GM19043 (cell line): Measurements from ENCODE around the gene MOK.
A peak's percentile ranks its signal among the peaks of the same experiment; 100 is the strongest.
"Not testable (repeated sequence)": the region's sequence is repeated elsewhere in the genome, so short reads cannot be mapped to it uniquely, and the experiment has no call there.

Experiments used
- ATAC-seq: cut with Tn5 transposase; IDR thresholded peaks from one replicate; pipeline ENCODE4 v1.9.1; 2021; ENCODE audit warnings: low read depth; ENCODE audit not compliant: unreplicated experiment

Gene MOK

DNA sequence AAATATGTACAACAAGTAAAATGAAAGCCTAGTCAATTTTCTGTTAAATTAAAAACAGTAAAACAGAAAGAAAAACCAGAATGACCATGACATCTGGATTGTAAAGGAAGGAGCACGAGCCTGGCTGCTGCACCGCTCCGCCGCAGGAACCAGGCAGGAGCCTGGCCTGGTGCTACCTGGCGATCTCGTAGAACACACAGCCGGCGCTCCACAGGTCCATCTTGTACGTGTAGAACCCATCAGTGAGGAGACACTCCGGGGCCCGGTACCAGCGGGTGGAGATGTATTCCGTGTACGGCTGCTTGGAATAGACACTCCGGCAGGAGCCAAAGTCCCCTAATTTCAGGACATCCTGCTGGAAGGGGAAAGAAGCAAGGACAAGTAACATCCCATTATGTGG is 54.3 kb downstream of the MOK start:
- no peak for ATAC-seq

DNA sequence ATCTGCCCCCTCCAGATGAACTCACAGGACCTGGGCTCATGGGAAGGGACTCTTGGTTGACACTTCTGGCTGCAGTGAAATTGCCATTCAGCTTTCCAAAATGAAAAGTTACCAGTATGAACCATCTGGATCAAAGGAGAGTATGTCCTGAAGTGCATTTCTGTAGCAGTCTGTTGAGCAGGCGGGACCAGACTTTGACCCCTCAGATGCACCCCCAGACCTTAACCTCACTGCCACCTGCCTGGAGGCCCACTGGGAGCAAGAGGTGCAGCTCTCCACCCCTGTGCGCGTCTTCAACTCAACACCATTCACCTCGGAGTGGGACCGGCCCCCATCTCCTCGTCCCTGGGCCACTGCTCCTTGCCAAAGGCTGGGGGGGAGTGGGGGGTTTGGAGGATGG is 55.0 kb downstream of the MOK start:
- ATAC-seq, result no peak

DNA sequence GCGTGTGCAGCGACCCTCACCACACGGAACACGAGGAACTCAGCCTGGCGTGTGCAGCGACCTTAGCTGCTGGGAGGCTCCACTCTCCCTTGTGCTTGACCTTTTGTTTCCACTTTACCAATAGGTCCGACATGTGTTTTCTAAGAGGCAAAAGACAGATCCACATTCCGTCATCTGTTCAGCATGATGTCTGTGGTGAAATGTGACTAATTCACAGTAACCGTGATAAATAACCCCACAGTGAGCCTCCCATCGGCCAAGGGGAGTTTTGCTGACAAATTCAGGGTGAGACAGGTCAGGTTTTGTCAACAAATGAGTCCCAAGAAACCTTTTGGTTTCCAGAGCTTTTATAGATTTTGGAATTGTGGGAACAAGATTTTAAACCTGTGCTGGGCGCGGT is 55.9 kb downstream of the MOK start:
- ATAC-seq, result no peak

DNA sequence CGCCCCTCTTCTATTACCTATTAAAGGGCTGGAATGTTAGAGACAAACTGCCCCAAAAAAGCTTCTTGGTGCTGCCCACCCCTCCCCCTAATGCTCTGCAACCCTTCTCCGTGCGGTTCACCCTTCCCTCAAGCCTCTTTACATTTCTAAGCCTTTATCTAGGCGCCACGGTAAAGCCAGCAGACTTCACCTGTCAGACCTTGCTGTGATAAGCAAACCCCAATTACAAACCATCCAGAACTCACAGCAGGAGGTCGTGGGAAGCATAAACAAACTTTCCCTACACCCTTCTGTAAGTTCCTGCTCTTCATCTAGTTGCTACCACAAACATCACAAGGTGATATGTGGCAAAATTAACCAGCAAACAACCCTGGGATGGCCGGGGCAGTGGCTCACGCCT is 56.8 kb downstream of the MOK start:
- ATAC-seq, result no peak

DNA sequence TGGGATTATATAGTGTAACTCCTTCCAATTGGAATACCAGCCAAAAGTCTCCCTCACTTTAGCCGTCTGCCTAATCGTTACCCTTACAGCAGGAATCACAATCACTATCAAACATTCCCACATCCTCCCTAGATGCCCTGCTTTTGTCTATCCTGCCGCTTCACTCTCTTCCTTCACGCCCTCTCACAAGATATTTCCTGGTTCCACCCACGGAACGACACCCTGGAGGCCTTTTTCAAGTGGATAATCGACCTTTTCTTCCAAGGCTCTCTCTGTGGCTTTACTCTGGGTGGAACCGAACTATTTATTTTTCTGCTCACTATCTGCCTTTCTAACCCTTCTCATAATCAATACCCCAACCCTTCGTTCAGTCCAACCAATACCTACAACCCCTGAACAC is 58.9 kb downstream of the MOK start:
- no peak for ATAC-seq

DNA sequence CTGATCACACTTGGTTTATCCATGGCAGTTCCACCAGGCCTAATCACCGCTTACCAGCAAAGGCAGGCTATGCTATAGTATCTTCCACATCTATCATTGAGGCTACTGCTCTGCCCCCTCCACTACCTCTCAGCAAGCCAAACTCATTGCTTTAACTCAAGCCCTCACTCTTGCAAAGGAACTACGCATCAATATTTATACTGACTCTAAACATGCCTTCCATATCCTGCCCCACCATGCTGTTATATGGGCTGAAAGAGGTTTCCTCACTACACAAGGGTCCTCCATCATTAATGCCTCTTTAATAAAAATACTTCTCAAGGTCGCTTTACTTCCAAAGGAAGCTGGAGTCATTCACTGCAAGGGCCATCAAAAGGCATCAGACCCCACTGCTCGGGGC is 61.2 kb downstream of the MOK start:
- ATAC-seq, result not testable (repeated sequence)

DNA sequence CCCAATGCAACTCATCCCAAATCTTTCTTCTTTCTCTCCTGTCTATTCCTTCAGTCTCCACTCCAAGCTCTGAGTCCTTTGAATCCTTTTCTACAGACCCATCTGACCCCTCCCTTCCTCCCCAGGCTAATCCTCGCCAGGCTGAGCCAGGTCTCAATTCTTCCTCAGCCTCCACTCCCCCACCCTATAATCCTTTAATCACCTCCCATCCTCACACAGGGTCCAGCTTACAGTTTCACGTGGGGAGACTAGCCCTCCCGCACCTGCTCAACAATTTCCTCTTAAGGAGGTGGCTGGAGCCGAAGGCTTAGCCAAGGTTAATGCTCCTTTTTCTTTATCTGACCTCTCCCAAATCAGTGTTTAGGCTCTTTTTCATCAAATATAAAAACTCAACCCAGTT is 63.8 kb downstream of the MOK start:
- no peak for ATAC-seq

DNA sequence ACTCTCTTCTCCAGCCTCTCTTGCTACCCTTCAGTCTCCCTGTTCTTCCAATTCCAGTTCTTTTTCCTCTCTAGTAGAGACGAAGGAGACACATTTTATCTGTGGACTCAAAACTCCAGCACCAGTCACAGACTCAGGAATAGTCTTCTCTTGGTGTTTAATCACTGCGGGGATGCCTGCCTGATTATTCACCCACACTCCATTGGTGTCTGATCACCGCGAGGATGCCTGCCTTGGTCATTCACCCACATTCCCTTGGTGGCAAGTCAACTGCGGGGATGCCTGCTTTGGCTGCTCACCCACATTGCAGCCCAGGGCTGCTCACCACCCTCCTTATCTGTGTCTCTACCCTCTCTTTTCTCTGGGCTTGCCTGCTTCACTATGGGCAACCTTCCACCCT is 64.5 kb downstream of the MOK start:
- not testable (repeated sequence) for ATAC-seq

DNA sequence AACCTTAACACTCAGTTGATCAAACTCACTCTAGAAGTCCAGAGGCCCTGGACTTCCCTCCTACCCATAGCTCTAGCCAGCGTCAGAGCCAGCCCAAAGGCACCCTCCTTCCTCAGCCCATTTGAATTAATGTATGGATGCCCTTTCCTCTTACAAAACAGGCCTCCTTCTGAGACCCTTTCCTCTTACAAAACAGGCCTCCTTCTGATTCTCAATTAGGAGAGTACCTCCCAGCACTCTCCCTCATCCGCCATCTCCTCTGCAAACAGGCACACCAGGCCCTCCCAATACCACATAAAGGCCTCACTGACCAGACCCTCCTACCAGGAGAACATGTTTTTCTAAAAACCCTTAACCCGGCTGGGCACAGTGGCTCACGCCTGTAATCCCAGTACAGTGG is 65.7 kb downstream of the MOK start:
- ATAC-seq, result no peak

DNA sequence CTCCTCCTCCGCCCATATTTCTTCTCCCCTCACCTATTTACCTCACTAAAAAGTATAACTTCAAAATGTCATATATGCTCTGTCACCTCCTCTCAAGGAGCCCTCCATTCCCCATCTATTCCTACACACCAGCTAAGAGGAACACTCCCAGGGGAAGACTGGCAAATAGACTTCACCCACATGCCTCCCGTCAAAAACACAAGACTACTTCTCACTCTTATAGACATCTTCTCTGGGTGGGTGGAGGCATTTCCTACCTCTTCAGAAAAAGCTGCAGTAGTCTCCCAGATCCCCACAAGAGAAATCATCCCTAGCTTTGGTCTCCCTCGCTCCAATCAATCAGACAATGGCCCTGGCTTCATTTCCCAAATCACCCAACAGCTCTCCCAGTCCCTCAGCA is 66.2 kb downstream of the MOK start:
- ATAC-seq, result no peak

DNA sequence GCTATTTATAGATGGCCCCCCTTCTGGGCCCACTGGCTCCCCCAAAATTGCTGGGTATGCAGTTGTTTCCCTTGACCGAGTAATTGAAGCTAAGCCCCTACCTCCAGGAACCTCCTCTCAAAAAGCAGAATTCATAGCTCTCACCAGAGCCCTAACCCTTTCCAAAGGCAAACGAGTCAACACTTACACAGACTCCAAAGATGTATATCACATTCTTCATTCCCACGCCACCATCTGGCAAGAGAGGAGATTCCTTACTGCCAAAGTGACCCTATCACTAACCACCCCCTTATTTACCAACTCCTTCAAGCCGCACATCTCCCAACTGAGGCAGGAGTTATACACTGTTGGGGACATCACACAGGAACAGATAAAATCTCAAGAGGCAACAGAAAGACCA is 66.8 kb downstream of the MOK start:
- no peak for ATAC-seq

DNA sequence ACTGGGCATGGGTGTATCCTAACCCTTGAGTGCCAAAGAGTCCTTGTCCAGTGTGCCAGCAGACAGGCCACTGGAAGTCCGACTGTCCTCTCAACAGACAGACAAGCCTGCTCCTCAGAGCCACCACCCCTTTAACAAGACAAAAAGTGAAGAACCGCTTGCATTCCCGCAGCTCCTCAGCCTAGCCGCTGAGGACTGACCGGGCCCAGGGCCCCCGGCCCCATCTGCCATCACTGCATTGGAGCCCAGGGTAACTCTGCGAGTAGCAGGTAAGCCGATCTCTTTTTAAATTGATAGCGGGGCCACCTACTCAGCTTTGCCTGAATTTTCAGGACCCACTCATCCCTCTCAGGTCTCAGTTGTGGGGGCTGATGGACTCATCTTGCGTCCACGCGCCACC is 68.9 kb downstream of the MOK start:
- no peak for ATAC-seq

DNA sequence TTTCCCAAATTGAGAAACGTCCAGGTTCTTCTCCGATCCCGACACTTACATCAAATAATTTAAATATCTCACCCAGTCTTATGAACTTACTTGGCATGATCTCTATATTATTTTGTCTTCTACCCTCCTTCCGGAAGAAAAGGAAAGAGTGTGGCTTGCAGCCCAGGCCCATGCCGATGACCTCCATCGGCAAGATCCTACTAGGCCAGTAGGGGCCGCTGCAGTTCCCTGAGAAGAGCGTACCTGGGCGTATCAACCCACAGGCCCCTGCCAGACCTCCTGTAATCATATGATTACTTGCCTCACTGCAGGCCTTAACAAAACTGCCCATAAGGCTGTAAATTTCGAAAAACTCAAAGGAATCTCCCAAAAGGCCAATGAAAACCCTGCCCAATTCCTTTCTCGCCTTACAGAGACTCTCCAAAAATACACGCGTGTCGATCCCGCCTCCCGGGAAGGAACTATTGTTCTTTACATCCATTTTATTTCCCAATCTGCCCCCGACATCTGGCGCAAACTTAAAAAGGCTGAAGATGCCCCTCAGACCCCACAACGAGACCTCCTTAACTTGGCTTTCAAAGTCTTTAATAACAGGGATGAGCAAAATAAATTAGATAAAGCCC is 69.6 kb downstream of the MOK start:
- peak; percentile 63 for ATAC-seq

DNA sequence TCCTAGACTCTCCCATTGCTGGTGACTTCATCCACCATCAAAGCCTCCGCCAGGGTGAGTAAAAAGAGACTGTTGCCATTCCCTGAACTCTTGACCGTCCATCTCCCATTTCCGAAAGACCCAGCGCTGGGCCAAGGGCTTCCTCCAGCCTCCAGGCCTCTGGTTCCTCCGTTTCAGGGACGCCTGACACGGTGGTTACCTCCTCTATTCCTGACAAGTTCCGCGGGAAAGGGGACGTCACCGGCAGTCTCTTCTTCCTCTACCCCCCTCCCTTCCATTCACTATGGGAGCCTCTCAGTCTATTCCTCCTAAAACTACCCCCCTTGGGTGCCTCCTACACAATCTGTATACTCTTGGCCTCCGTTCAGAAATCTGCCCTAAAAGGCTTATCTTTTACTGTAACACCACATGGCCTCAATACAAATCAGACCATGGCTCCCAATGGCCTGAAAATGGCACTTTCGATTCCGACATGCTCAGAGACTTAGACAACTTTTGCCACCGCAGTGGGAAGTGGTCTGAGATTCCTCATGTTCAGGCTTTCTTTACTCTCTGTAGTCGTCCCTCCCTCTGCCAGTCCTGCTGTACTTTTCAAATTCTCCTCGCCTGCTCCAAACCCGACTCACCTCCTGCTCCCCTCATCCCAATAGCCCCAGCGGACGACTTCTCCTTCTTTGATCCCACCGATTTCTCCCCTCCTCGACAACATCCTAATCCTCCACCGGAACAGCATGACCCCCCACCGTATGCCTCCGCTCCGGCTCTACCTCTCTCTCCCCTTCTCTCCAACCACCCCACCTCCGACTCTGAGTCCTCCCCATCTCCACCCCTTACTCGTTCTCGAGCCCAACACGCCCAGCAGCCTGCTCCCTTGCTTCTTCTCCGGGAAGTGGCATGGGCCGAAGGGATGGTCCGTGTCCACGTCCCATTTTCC is 70.4 kb downstream of the MOK start:
- no peak for ATAC-seq

DNA sequence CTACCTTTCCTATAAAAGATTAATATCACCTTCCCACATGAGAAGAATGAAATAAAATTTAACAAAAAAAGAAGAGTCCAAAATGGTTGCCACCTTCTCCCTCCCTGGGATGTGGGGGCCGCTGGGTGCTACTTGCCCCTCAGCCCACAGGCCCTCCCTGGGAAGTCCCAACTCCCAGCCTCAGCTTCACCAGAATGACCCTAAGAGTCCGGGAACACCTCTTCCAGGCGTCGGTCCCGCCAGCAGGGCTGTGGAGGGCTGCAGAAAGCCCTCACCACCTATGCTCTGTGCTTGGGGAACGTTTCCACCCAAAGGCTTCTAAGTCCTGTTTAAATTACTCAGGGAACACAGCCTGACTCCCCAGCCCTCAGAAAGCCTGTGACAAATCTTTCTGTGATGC is 71.9 kb downstream of the MOK start:
- no peak for ATAC-seq

DNA sequence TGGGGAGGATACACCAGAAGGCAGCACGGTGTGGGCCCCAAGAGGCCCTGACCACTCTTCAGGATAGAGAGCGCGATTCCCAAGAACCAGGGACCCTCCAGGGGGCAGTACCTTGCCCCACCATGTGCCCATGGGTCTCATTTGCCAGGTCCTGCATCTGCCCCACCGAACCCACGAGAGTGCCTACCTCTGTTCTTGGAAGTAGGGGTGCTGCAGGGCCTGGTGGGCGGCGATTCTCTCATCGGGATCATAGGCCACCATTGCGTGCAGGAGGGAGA is 72.7 kb downstream of the MOK start:
- no peak for ATAC-seq

DNA sequence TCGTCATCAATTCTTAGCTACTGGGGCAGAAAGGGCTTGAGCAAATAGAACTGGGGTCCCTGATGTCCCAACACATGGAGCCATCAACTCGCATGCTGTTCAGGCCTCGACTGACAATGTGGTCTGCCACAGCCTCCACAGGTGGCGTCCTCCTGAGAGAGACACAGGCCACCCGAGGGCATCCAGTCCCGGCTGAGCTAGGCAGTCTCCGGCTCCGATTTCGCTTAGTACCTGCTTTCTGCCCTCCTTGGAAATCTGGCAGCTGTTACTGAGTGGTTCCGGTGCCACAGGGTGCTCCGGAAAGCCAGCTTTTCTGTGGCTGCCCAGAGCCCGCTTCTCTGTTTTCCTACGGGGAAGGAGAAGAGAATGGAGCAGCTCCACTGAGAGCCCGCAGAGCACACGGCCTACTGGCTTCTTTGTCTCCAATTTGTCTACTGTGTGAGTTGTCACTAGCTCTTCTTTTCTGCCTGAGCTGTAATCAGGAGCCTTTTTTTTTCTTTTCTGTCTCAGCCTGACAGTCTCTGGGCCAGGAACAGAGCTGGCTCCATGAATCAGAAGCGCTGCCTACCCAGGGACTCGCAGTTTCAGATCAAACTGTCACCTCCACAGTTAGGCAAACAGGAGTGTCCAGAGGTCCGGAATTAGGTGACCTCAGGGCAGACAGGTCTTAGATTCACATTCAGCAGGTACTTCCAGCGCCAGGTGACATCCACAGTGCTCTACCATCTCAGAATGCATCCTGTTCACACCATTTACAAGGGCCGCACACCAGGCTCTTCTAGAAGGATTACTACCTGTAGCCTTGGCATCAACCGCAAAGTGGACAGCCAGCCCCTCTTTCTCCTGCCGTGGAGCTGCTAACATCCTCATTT is 73.3 kb downstream of the MOK start:
- no peak for ATAC-seq

DNA sequence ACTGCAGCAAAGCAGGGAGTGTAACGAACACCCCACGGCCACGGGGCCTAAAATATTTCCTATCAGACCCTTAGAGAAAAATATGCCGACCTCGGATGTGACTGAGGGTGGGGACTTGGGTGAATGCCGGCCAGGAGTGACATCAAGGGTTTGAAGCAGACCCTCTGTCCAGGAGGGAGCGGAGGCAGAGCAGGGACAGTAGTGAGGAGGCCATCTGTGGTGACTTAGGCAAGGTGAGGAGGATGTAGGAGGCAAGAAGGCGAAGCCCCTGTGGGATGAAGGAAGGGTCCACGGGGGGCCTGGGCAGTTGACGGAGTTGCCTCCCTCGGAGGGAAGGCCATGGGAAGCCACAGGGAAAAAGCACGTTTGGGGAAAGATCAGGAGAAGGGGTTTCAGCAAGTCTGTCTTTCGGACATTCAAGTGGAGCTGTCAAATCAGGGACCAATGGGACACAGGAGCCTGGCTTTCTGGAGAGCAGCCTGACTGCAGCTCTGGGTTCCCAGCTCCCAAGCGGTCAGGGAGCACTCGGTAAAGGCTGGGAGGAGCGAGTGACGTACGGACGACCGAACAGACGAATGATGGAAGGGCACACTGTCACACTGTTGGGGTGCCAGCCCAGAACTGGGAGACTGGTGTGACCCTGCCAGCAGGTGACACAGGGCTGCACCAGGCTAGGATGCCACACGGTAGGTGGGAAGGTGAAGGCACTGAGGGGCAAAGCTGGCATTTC is 74.3 kb downstream of the MOK start:
- ATAC-seq, result no peak

DNA sequence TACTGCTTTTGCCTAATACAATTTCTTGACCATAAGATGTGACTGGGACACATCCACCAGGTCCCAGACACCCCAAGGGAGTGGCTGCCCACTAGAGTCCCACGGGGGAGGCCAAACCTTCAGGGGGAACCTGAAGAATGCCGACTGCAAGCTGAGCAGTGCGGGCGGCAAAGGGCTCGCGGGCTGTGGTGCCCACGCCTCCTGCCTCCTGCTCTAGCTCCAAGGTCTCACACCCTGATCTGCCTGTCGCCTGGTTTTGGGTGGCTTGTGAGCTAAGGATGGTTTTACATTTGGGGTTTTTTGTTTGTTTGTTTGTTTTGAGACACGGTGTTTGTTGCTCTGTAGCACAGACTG is 75.2 kb downstream of the MOK start:
- no peak for ATAC-seq

DNA sequence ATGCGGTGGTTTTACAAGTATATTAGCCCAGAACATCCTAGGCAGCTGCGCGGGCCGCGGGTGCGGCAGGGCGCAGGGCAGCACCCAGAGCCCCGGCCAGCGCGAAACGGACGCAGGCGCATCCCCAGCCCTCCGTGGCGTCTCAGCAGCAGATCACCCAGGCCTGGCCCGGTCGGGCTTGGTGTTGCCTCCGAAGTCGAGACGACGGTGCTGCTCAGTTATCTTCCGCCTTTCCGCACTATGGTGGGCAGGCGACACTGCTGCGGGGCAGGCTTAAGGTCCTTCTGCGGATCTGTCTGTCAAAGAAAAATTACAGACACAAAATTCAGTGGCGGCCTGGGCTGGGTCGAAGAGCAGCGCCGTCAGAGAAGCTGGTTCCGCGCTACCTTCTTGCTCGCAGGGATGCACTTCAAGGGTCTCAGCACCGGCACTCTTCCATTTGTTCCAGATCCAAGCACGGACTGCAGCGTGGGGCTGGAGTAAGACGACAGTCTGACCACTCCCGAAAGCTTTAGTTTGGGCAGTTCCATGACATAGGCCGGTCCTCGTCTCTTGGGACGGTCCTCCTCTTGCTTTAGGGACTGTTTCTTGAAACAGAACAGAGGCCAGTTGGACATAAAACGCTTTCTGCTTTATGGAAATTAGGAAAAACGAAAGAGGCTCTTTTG is 75.8 kb downstream of the MOK start:
- no peak for ATAC-seq
